Type B pancreatic cell (in vitro differentiated cells): ENCODE data around the gene STAC. TPM values are rescaled to one million over a fixed set of nuclear protein-coding genes. Genes with fewer than 3 reads are reported as not detected.

Source experiments
- DNase-seq: peaks from one replicate; pipeline ENCODE4 v3.0.0; 2021; ENCODE audit warnings: mixed read lengths; ENCODE audit not compliant: unreplicated experiment; ENCODE audit errors: extremely low spot score
- H3K27ac Mint-ChIP-seq: 2 replicates; pipeline ENCODE4 v1.8.0; 2021; ENCODE audit warnings: mild to moderate bottlenecking, mixed read lengths
- H3K27me3 Mint-ChIP-seq: 2 replicates; pipeline ENCODE4 v1.8.0; 2021; ENCODE audit warnings: mixed read lengths
- H3K36me3 Mint-ChIP-seq: 2 replicates; pipeline ENCODE4 v1.8.0; 2021; ENCODE audit warnings: mixed read lengths
- H3K4me1 Mint-ChIP-seq: one replicate; pipeline ENCODE4 v1.8.0; 2021; ENCODE audit warnings: mixed read lengths; ENCODE audit not compliant: unreplicated experiment
- H3K4me3 Mint-ChIP-seq: 2 replicates; pipeline ENCODE4 v1.8.0; 2021; ENCODE audit warnings: mild to moderate bottlenecking, mixed read lengths
- H3K9me3 Mint-ChIP-seq: 2 replicates; pipeline ENCODE4 v1.8.0; 2021; ENCODE audit warnings: mixed read lengths
- total RNA-seq: library from RNA; stranded (reverse); gene quantifications from 2 replicates; pipeline ENCODE4 v1.2.1, GENCODE V29; 2021; ENCODE audit warnings: low replicate concordance
- TF ChIP-seq, protein P1 (sequence below): fragments of 200-600 bp; sonication (generic); conservative IDR thresholded peaks from 2 replicates; pipeline ENCODE4 v1.5.0; 2021; ENCODE audit warnings: antibody characterized with exemption, mild to moderate bottlenecking

Gene STAC
- total RNA-seq, 1 donor from 2014 or later, result 3.5 TPM

DNA sequence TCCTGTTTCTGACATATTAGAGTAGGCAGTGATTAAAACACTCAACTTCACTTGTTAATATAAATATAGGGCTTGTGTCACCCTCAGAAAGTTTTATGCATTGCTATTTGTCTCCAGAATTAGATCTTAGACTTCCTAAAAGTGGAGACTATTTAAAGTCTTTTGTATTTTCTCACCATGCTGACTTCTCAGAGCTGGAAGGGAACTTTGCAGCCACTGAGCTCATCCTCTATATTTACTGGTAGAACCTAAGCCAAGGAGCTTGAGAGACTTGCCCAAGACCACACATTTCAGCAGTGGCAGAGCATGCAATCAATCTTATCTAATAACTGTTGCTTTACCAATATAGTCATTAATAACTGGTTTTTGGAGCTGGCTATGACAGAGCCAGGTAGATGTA lies 53.2 kb downstream of the STAC start:
- no peaks in the 10 kb centered on the region for H3K4me1 Mint-ChIP-seq
- no peaks in the 10 kb centered on the region for H3K9me3 Mint-ChIP-seq
- no peak overlapping the region for H3K27ac Mint-ChIP-seq
- DNase-seq, result no peak
- TF ChIP-seq, protein P1, sequence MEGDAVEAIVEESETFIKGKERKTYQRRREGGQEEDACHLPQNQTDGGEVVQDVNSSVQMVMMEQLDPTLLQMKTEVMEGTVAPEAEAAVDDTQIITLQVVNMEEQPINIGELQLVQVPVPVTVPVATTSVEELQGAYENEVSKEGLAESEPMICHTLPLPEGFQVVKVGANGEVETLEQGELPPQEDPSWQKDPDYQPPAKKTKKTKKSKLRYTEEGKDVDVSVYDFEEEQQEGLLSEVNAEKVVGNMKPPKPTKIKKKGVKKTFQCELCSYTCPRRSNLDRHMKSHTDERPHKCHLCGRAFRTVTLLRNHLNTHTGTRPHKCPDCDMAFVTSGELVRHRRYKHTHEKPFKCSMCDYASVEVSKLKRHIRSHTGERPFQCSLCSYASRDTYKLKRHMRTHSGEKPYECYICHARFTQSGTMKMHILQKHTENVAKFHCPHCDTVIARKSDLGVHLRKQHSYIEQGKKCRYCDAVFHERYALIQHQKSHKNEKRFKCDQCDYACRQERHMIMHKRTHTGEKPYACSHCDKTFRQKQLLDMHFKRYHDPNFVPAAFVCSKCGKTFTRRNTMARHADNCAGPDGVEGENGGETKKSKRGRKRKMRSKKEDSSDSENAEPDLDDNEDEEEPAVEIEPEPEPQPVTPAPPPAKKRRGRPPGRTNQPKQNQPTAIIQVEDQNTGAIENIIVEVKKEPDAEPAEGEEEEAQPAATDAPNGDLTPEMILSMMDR, result no peak
- no peaks in the 10 kb centered on the region for H3K36me3 Mint-ChIP-seq
- no peak overlapping the region for H3K4me3 Mint-ChIP-seq
- H3K27me3 Mint-ChIP-seq, result no peaks in the 10 kb centered on the region

DNA sequence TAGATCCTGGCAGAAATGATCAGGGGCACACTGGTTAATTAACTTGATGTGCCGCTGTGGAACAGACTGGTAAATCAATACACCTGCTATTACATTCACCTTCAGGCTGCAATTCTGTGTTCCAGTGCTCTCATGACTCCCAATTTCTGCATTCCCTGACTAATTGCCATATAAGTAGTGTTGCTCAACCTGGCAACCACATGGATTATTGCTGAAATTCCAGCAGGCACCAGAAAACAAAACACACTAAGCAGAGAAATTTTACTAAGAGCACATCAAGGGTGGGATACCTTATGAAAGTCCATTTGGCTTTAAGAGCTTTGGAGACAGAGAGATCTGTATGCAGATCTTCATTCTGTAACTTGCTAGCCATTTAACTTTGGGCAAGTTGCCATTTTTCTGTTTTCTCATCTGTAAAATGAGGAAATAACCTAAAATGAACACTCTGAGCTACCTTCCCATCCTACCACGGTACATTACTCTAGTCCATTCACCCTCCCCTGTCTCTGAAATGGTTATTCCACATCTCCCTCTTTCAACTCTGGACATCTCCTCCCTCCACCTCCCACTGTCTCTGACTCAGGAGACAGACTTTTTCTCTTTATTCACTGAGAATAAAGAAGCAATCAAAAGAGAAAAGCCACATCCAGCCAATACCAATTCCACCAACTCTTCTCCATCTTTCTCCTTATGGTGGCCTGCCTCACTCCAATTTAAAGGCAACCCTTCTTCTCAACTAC lies 54.6 kb downstream of the STAC start:
- H3K27ac Mint-ChIP-seq, result no peak overlapping the region
- no peaks in the 10 kb centered on the region for H3K36me3 Mint-ChIP-seq
- H3K4me3 Mint-ChIP-seq, result no peak overlapping the region
- H3K4me1 Mint-ChIP-seq, result no peaks in the 10 kb centered on the region
- H3K27me3 Mint-ChIP-seq, result no peaks in the 10 kb centered on the region
- no peaks in the 10 kb centered on the region for H3K9me3 Mint-ChIP-seq
- DNase-seq, result no peak
- TF ChIP-seq, protein P1, result no peak

DNA sequence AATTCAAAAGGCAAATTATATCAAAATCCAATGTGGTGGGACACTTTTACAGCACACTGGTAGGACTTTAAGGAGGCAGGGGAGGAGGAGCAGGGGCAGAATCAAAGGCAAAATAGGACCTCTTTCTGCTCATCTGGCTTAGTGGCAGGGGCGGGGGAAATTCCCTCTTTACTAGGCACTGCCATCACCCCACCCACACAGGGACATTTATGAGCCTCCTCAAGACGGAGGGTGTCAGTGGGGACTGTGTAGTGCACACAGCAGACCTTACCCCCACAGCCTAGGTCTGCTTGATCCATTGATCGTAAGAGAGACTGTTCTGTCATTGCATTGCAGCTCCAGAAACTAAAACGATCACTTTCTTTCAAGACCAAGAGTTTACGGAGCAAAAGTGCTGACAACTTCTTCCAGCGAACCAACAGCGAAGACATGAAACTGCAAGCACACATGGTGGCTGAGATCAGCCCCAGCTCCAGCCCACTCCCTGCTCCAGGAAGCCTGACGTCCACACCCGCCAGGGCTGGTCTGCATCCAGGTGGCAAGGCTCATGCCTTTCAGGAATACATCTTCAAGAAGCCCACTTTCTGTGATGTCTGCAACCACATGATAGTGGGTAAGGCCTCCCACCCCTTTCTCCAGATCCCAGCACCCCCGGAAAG lies 62.9 kb downstream of the STAC start:
- TF ChIP-seq, protein P1, result no peak
- H3K4me1 Mint-ChIP-seq, result no peaks in the 10 kb centered on the region
- no peak overlapping the region for H3K27ac Mint-ChIP-seq
- H3K27me3 Mint-ChIP-seq, result no peaks in the 10 kb centered on the region
- no peak overlapping the region for H3K4me3 Mint-ChIP-seq
- H3K9me3 Mint-ChIP-seq, result no peaks in the 10 kb centered on the region
- peaks cover 9% of the 10 kb centered on the region for H3K36me3 Mint-ChIP-seq
- DNase-seq, result no peak

DNA sequence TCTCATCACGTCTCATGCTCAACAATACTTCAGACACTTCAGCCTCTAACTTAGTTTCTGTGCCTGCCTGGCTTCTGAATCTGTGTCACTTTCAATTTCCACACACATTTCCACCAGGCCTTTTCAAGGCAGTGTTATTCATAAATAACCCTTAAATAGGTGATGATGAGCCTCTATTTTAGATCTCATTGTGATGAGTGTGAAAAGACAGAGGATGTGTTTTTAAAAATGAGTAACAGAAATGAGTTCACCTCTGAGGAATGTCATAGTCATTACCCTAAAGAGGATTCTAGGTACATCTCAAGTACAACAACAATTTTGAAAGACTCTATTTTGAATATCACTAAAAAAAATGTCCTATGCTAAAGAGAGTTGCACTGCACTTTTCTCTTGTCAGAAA lies 64.6 kb downstream of the STAC start:
- no peak for DNase-seq
- Mint-ChIP-seq H3K36me3 (peaks cover 9% of the 10 kb centered on the region), H3K4me1 (no peaks in the 10 kb centered on the region), H3K9me3 (no peaks in the 10 kb centered on the region), H3K4me3 (no peak overlapping the region), H3K27ac (no peak overlapping the region), H3K27me3 (no peaks in the 10 kb centered on the region)
- TF ChIP-seq, protein P1, result no peak

DNA sequence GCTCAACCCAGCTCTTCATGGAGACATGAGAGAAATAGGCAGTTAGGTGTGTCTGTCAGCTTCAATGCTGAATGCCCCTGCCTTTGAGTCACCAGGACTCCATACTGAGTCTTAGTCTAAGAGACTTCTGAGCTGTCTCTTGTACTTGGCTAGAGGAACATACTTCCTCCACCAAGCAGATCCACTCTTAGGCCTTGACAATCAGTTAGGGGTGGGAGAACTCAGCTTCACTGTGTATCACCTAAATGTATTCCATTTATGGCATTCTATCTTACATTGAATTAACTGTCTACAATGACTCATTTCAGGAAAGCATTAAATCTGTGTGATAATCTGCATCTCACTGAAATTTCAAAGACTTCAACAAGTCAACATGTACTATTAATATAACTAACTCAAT lies 66.0 kb downstream of the STAC start:
- Mint-ChIP-seq H3K27me3 (no peaks in the 10 kb centered on the region), H3K27ac (no peak overlapping the region), H3K4me3 (no peak overlapping the region), H3K9me3 (no peaks in the 10 kb centered on the region), H3K36me3 (peaks cover 9% of the 10 kb centered on the region), H3K4me1 (no peaks in the 10 kb centered on the region)
- DNase-seq, result no peak
- TF ChIP-seq, protein P1, result no peak
